Esophagus (tissue), 2 donors: ENCODE measurements around the gene ZNF398. TPM values are rescaled to one million over a fixed set of nuclear protein-coding genes. Genes with fewer than 3 reads are reported as not detected.
"Not testable (repeated sequence)": the region's sequence is repeated elsewhere in the genome, so short reads cannot be mapped to it uniquely, and the experiment has no call there.

Source experiments
- H3K27ac ChIP-seq, 2 donors: one replicate each; pipeline ENCODE4 v1.5.1; 2013; ENCODE audit warnings: low read depth in 2 of 2, mild to moderate bottlenecking in 2 of 2, inconsistent platforms in 1 of 2, low read length in 1 of 2, moderate library complexity in 1 of 2
- H3K27me3 ChIP-seq, 2 donors: one replicate each; pipeline ENCODE4 v1.6.1; 2013; ENCODE audit warnings: low read length in 2 of 2, control low read depth in 1 of 2, mild to moderate bottlenecking in 1 of 2; ENCODE audit not compliant: insufficient read depth in 2 of 2, control insufficient read depth in 1 of 2
- H3K36me3 ChIP-seq, 2 donors: one replicate each; pipeline ENCODE4 v1.6.1; 2013; ENCODE audit warnings: low read length in 1 of 2; ENCODE audit not compliant: control insufficient read depth in 2 of 2, insufficient read depth in 2 of 2
- H3K4me1 ChIP-seq, 2 donors: one replicate each; pipeline ENCODE4 v1.6.1; 2013; ENCODE audit warnings: low read length in 1 of 2; ENCODE audit not compliant: control insufficient read depth in 2 of 2, insufficient read depth in 2 of 2
- H3K4me3 ChIP-seq, 2 donors: one replicate each; pipeline ENCODE4 v1.5.1; 2013; ENCODE audit warnings: low read length in 2 of 2, mild to moderate bottlenecking in 2 of 2, low read depth in 1 of 2, moderate library complexity in 1 of 2
- H3K9me3 ChIP-seq, 2 donors: one replicate each; pipeline ENCODE4 v1.6.1; 2013; ENCODE audit warnings: mild to moderate bottlenecking in 2 of 2, low read depth in 1 of 2, low read length in 1 of 2, moderate library complexity in 1 of 2; ENCODE audit not compliant: control insufficient read depth in 2 of 2, insufficient read depth in 1 of 2
- WGBS, 2 donors: extraction: QIAGEN DNeasy Blood & Tissue Kit; methylation state at CpG; one replicate each; pipeline ENCODE4 v1.1.7; 2013; 5-methylcytosine and 5-hydroxymethylcytosine counted together
- polyA plus RNA-seq, 2 donors: library from polyadenylated mRNA; stranded (reverse); fragments of 200-250 nt; gene quantifications; one replicate each; pipeline ENCODE4 v1.2.3, GENCODE V29; 2013
- donor health status: healthy with polysubstance abuse.
- donor health status: Bipolar disorder and iron deficiency.

Gene ZNF398
- polyA plus RNA-seq, 2 donors: 3.7 to 4.5 TPM

- Histone ChIP-seq H3K27ac (no peak overlapping the region), H3K4me3 (no peak overlapping the region), H3K9me3 (no peaks in the 10 kb centered on the region), H3K36me3 (peaks cover 19 to 45% of the 10 kb centered on the region in 2 donors), H3K4me1 (no peaks in the 10 kb centered on the region), H3K27me3 (no peaks in the 10 kb centered on the region)
- 86% methylated on average over 10 of the region's 10 CpGs for WGBS, 2 donors
These were observed 71.5 kb downstream of the ZNF398 start for GRCh38 chr7:149218469-149219420.

DNA sequence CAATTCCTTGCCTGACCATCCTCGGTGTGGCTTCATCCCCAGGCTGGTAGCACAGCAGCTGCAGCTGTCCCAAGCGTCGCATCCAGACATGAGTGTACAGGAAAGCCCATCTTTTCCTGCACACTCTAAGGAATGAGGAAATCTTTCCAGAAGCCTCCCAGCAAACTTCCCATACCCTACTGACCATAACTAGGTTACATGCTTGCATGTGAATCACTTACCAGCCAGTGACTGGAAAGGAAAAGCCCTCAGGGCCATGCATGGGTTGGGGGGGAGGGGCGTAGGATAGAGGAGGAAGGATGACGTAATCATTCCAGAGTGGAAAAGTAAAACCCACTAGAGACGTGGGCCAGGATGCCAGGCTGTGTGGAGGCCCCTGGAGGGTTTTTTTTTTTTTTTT is 73.3 kb downstream of the ZNF398 start:
- 70 to 79% methylated on average over 6 of the region's 6 CpGs for WGBS, 2 donors
- no peak overlapping the region for H3K27ac ChIP-seq
- no peaks in the 10 kb centered on the region for H3K27me3 ChIP-seq
- H3K36me3 ChIP-seq: peaks cover 15 to 45% of the 10 kb centered on the region in 2 donors
- no peaks in the 10 kb centered on the region for H3K9me3 ChIP-seq
- H3K4me1 ChIP-seq: no peaks in the 10 kb centered on the region
- no peak overlapping the region for H3K4me3 ChIP-seq

- Histone ChIP-seq H3K36me3 (peaks cover 11 to 31% of the 10 kb centered on the region in 2 donors), H3K27me3 (no peaks in the 10 kb centered on the region), H3K4me1 (no peaks in the 10 kb centered on the region), H3K4me3 (no peak overlapping the region), H3K27ac (no peak overlapping the region), H3K9me3 (no peaks in the 10 kb centered on the region)
- WGBS, 2 donors: 95 to 97% methylated on average over 8 of the region's 8 CpGs
These were observed 75.9 kb downstream of the ZNF398 start for GRCh38 chr7:149223176-149223575.

- no peak overlapping the region for H3K4me3 ChIP-seq
- no peaks in the 10 kb centered on the region for H3K27me3 ChIP-seq
- no peaks in the 10 kb centered on the region for H3K9me3 ChIP-seq
- peaks cover 11 to 27% of the 10 kb centered on the region in 2 donors for H3K36me3 ChIP-seq
- no peak overlapping the region for H3K27ac ChIP-seq
- H3K4me1 ChIP-seq: no peaks in the 10 kb centered on the region
- WGBS, 2 donors: 97 to 98% methylated on average over 32 to 39 of the region's 39 CpGs
These were observed 76.5 kb downstream of the ZNF398 start for GRCh38 chr7:149223761-149224160.

- H3K4me3 ChIP-seq: no peak overlapping the region
- no peaks in the 10 kb centered on the region for H3K4me1 ChIP-seq
- peaks cover 11 to 24% of the 10 kb centered on the region in 2 donors for H3K36me3 ChIP-seq
- 97 to 98% methylated on average over 37 of the region's 37 CpGs for WGBS, 2 donors
- H3K27ac ChIP-seq: no peak overlapping the region
- H3K9me3 ChIP-seq: no peaks in the 10 kb centered on the region
- no peaks in the 10 kb centered on the region for H3K27me3 ChIP-seq
These were observed 77.1 kb downstream of the ZNF398 start for GRCh38 chr7:149224352-149224751.

- H3K9me3 ChIP-seq: no peaks in the 10 kb centered on the region
- peaks cover 11 to 24% of the 10 kb centered on the region in 2 donors for H3K36me3 ChIP-seq
- 93 to 95% methylated on average over 19 of the region's 19 CpGs for WGBS, 2 donors
- H3K27ac ChIP-seq: no peak overlapping the region
- no peaks in the 10 kb centered on the region for H3K27me3 ChIP-seq
- peaks cover 0 to 2% of the 10 kb centered on the region in 2 donors for H3K4me1 ChIP-seq
- no peak overlapping the region for H3K4me3 ChIP-seq
These were observed 77.9 kb downstream of the ZNF398 start for GRCh38 chr7:149225106-149225505.

DNA sequence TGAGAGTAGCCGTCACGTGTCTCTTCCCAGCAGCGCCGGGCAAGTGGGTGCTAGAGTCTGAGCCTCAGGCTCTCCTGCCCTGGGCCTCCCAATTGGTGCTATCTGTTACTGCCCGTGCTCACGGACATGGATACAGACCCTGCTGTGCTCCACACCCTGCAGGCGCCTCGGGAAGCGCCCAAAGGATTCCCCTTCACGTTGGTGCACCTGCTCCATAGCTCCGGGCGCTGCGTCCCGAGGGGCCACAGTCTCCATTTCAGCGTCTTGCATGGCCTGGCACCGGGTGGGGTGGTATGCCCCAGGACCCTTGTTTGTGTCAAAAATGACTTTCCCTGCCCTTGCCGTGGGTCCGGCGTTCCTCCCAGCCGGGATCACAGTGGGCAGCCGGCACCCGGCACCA is 78.4 kb downstream of the ZNF398 start:
- H3K27ac ChIP-seq: no peak overlapping the region
- H3K9me3 ChIP-seq: no peaks in the 10 kb centered on the region
- peaks cover 11 to 21% of the 10 kb centered on the region in 2 donors for H3K36me3 ChIP-seq
- H3K4me3 ChIP-seq: no peak overlapping the region
- 91 to 92% methylated on average over 22 of the region's 22 CpGs for WGBS, 2 donors
- H3K4me1 ChIP-seq: peaks cover 0 to 2% of the 10 kb centered on the region in 2 donors
- no peaks in the 10 kb centered on the region for H3K27me3 ChIP-seq

- WGBS, 2 donors: 91 to 96% methylated on average over 17 of the region's 17 CpGs
- H3K36me3 ChIP-seq: peaks cover 7 to 19% of the 10 kb centered on the region in 2 donors
These were observed 79.1 kb downstream of the ZNF398 start for GRCh38 chr7:149226366-149226765.

DNA sequence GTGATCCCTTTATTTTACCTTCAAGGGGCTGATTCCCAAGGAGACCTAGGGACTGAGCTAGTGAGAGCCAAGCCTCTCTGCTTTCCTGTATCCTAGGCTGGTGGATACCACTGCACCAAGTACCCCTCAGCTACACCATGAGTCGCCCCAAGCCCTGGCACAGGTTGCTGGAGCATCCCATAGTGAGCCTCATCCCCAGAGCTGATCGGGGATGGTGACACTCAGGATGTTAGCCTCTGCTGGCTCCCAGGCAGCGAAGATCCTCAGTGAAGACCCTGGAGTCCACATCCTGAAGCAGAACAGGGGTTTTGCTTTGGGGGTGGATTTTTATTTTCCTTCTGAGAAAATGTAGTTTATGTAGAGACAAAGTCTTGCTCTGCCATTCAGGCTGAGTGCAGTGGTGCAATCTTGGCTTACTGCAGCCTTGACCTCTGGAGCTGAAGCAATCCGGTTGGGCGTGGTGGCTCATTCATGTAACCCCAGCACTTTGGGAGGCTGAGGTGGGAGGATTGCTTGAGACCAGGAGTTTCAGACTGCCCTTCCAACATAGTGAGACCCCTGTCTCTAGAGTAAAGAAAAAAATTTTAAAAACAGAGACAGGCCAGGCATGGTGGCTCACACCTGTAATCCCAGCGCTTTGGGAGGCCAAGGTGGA is 79.7 kb downstream of the ZNF398 start:
- H3K36me3 ChIP-seq: peaks cover 5 to 19% of the 10 kb centered on the region in 2 donors
- no peak overlapping the region for H3K4me3 ChIP-seq
- no peak overlapping the region for H3K27ac ChIP-seq
- H3K4me1 ChIP-seq: peaks cover 0 to 2% of the 10 kb centered on the region in 2 donors
- H3K27me3 ChIP-seq: no peaks in the 10 kb centered on the region
- no peaks in the 10 kb centered on the region for H3K9me3 ChIP-seq
- 76 to 86% methylated on average over 6 of the region's 6 CpGs for WGBS, 2 donors

More at GRCh38 chr7:149226366-149226765, 79.1 kb downstream of the ZNF398 start:
- not testable (repeated sequence) for H3K9me3 ChIP-seq, H3K4me3 ChIP-seq, H3K4me1 ChIP-seq, H3K27me3 ChIP-seq, H3K27ac ChIP-seq
